Cerebellar cortex (tissue), 1 donor: ENCODE measurements around the gene CAPS.

Experiments
- DNase-seq: peaks from one replicate; pipeline ENCODE4 v3.0.0-alpha.2; 2015; ENCODE audit warnings: low spot score

CAPS gene

GRCh38 chr19:5910638-5910907 lies 3.5 kb upstream of the CAPS start:
- no peak for DNase-seq

- no peak for DNase-seq
Measured at GRCh38 chr19:5911366-5911765, 2.7 kb upstream of the CAPS start.

GRCh38 chr19:5914358-5914774 lies 312 bp downstream of the CAPS start:
- no peak for DNase-seq

GRCh38 chr19:5914946-5915781 lies 1.1 kb downstream of the CAPS start:
- no peak for DNase-seq

GRCh38 chr19:5915782-5916165 lies 1.7 kb downstream of the CAPS start:
- no peak for DNase-seq

GRCh38 chr19:5916181-5916708 lies 2.2 kb downstream of the CAPS start:
- DNase-seq, result no peak

GRCh38 chr19:5917431-5918107 lies 3.5 kb downstream of the CAPS start:
- no peak for DNase-seq

- no peak for DNase-seq
Measured at GRCh38 chr19:5918463-5919079, 4.5 kb downstream of the CAPS start.

GRCh38 chr19:5921516-5922160 lies 7.6 kb downstream of the CAPS start:
- DNase-seq, result no peak

- DNase-seq, result no peak
Measured at GRCh38 chr19:5922161-5922545, 8.1 kb downstream of the CAPS start.

GRCh38 chr19:5923356-5923755 lies 9.3 kb downstream of the CAPS start:
- no peak for DNase-seq

GRCh38 chr19:5925830-5926427 lies 11.9 kb downstream of the CAPS start:
- no peak for DNase-seq

GRCh38 chr19:5926641-5927440 lies 12.8 kb downstream of the CAPS start:
- no peak for DNase-seq

GRCh38 chr19:5927441-5927821 lies 13.4 kb downstream of the CAPS start:
- DNase-seq, result no peak

GRCh38 chr19:5929179-5929578 lies 15.1 kb downstream of the CAPS start:
- no peak for DNase-seq

- no peak for DNase-seq
Measured at GRCh38 chr19:5929625-5930024, 15.6 kb downstream of the CAPS start.

GRCh38 chr19:5931251-5931650 lies 17.2 kb downstream of the CAPS start:
- no peak for DNase-seq

GRCh38 chr19:5932146-5932545 lies 18.1 kb downstream of the CAPS start:
- no peak for DNase-seq

- peak; percentile 51 for DNase-seq
Measured at GRCh38 chr19:5932609-5933262, 18.7 kb downstream of the CAPS start.

- no peak for DNase-seq
Measured at GRCh38 chr19:5933391-5934068, 19.5 kb downstream of the CAPS start.
